Osteoblast (primary cell): ENCODE results near the gene ARHGAP15. TPM values are rescaled to one million over a fixed set of nuclear protein-coding genes. Genes with fewer than 3 reads are reported as not detected.

Experiments used
- DNase-seq: peaks from one replicate; pipeline ENCODE4 v3.0.0; 2011; ENCODE audit warnings: low spot score, mixed read lengths; ENCODE audit not compliant: insufficient read length; ENCODE audit errors: missing footprints
- H2AFZ ChIP-seq: 2 replicates; pipeline ENCODE4 v1.6.0; 2011; ENCODE audit warnings: mild to moderate bottlenecking, low read length
- H3K27ac ChIP-seq: 2 replicates; pipeline ENCODE4 v1.5.1; 2011; ENCODE audit warnings: mild to moderate bottlenecking, low read depth, low read length, moderate library complexity
- H3K27me3 ChIP-seq: 2 replicates; pipeline ENCODE4 v1.6.0; 2012; ENCODE audit warnings: mild to moderate bottlenecking, control low read depth, inconsistent platforms, low read length, moderate library complexity; ENCODE audit not compliant: insufficient read depth
- H3K36me3 ChIP-seq: 2 replicates; pipeline ENCODE4 v1.5.1; 2011; ENCODE audit warnings: mild to moderate bottlenecking, low read length, control low read depth, moderate library complexity; ENCODE audit not compliant: insufficient read depth
- H3K4me1 ChIP-seq: 2 replicates; pipeline ENCODE4 v1.5.1; 2011; ENCODE audit warnings: mild to moderate bottlenecking, low read length, control low read depth, moderate library complexity; ENCODE audit not compliant: insufficient read depth
- H3K4me2 ChIP-seq: 2 replicates; pipeline ENCODE4 v1.6.0; 2011; ENCODE audit warnings: mild to moderate bottlenecking, low read length; ENCODE audit not compliant: insufficient read depth
- H3K4me3 ChIP-seq: fragments of 200-600 bp; sonication (generic); 3 replicates; pipeline ENCODE4 v1.5.1; 2012; ENCODE audit warnings: mild to moderate bottlenecking, low read length, inconsistent platforms; ENCODE audit not compliant: insufficient read depth
- H3K79me2 ChIP-seq: 2 replicates; pipeline ENCODE4 v1.6.0; 2012; ENCODE audit warnings: mild to moderate bottlenecking, low read length, control low read depth, inconsistent platforms; ENCODE audit not compliant: insufficient read depth
- H3K9me3 ChIP-seq: 2 replicates; pipeline ENCODE4 v1.5.1; 2011; ENCODE audit warnings: low read depth, low read length, control low read depth
- H4K20me1 ChIP-seq: 2 replicates; pipeline ENCODE4 v1.6.0; 2012; ENCODE audit warnings: mild to moderate bottlenecking, low read length, control low read depth; ENCODE audit not compliant: insufficient read depth
- total RNA-seq: library from RNA; depleted of rRNA; stranded (reverse); fragments of >200 nt; gene quantifications from 2 replicates; pipeline ENCODE4 v1.2.3, GENCODE V29; 2012
- TF ChIP-seq, protein P1 (sequence below): IDR thresholded peaks from 2 replicates; pipeline ENCODE4 v1.5.1; 2011; ENCODE audit warnings: mild to moderate bottlenecking, low read depth, low read length, moderate library complexity; ENCODE audit errors: extremely low read depth

The ARHGAP15 gene
- total RNA-seq, 1 donor: 2.2 TPM

DNA sequence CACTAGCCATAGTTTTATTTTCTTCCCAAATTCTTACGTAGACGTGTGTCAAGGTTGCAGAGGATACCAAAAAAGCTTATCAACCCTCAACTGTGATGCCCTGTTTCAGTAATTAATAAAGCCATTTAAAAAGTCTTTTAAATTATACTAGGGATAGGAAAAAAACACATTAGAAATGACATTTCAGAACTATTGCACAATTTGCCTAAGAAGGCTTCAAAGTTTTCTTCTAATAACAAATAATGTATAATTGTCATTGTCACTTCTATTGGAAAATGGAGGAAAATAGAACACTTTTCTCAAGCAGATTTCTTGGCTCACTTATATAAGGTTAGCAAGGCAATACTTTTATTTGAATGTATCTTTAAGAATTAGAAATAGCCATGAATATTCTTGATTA, 253.8 kb downstream of the ARHGAP15 start:
- H3K4me2 ChIP-seq: no peak overlapping the region
- no peak overlapping the region for H2AFZ ChIP-seq
- H4K20me1 ChIP-seq: no peaks in the 10 kb centered on the region
- H3K27me3 ChIP-seq: no peaks in the 10 kb centered on the region
- no peak overlapping the region for H3K4me3 ChIP-seq
- H3K9me3 ChIP-seq: no peaks in the 10 kb centered on the region
- no peak overlapping the region for H3K27ac ChIP-seq
- no peaks in the 10 kb centered on the region for H3K36me3 ChIP-seq
- DNase-seq: no peak
- TF ChIP-seq, protein P1, sequence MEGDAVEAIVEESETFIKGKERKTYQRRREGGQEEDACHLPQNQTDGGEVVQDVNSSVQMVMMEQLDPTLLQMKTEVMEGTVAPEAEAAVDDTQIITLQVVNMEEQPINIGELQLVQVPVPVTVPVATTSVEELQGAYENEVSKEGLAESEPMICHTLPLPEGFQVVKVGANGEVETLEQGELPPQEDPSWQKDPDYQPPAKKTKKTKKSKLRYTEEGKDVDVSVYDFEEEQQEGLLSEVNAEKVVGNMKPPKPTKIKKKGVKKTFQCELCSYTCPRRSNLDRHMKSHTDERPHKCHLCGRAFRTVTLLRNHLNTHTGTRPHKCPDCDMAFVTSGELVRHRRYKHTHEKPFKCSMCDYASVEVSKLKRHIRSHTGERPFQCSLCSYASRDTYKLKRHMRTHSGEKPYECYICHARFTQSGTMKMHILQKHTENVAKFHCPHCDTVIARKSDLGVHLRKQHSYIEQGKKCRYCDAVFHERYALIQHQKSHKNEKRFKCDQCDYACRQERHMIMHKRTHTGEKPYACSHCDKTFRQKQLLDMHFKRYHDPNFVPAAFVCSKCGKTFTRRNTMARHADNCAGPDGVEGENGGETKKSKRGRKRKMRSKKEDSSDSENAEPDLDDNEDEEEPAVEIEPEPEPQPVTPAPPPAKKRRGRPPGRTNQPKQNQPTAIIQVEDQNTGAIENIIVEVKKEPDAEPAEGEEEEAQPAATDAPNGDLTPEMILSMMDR: no peak
- no peaks in the 10 kb centered on the region for H3K79me2 ChIP-seq
- no peaks in the 10 kb centered on the region for H3K4me1 ChIP-seq

DNA sequence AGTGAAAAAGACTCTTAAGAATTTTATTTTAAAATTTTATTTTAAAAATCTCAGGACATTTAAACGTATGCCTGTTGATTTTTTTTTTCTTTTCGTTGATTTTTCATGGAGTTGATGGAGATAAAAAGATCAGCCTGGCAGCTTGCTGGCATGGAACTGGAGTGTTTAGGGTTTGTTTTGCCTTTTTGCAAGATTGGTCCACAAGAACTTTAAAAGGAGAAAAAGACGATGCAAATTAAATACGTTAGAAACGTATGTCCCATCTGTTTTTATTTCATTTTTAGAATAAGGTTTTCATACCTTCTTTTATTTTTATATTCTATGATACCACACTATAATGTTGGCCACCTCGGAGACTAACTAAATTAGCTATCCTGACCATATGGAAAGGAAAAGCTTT, 254.9 kb downstream of the ARHGAP15 start:
- Histone ChIP-seq H3K79me2 (no peaks in the 10 kb centered on the region), H3K9me3 (no peaks in the 10 kb centered on the region), H3K36me3 (no peaks in the 10 kb centered on the region), H3K4me2 (no peak overlapping the region), H3K4me3 (no peak overlapping the region), H3K27me3 (no peaks in the 10 kb centered on the region), H3K4me1 (no peaks in the 10 kb centered on the region), H2AFZ (no peak overlapping the region), H4K20me1 (no peaks in the 10 kb centered on the region), H3K27ac (no peak overlapping the region)
- no peak for DNase-seq
- TF ChIP-seq, protein P1: no peak

DNA sequence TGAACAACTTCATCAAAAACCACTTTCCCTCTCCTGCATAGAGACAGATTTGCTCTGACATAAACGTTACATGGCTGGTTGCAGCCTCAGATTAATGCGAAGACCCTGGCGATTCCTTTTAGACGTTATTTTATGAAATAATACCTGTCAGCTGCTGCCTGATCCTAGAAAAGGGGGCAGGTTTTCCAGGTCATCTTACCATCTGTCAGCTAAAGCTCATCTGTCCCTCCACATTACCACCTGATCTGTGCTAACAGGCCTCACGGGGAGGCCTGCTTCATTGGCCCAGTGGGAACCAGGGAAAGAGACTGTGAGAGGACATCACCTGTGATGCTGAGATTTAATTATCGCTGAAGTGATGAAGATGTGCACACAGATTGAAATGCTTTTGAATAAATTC, 261.0 kb downstream of the ARHGAP15 start:
- Histone ChIP-seq H4K20me1 (no peaks in the 10 kb centered on the region), H3K4me1 (no peaks in the 10 kb centered on the region), H3K27me3 (no peaks in the 10 kb centered on the region), H3K36me3 (no peaks in the 10 kb centered on the region), H3K27ac (no peak overlapping the region), H3K4me3 (no peak overlapping the region), H3K9me3 (no peaks in the 10 kb centered on the region), H2AFZ (no peak overlapping the region), H3K79me2 (no peaks in the 10 kb centered on the region), H3K4me2 (no peak overlapping the region)
- TF ChIP-seq, protein P1: no peak
- no peak for DNase-seq

DNA sequence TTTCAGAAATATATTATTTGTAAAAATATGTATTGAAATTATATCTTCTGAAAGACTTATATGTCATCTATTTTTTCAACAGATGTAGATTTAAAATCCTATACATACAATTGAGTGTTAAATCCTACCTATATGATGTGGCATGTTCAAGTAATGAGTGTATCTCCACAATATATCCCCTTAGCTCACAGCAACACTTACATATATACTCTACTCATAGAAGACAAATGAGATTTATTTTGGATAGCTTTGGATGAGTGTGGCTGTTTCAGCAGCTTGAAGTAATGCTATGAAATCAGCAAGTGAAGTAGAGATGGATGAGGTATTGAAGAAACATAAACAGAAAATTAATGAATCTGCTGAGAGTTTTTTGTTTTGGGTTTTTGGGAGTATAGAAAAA, 263.1 kb downstream of the ARHGAP15 start:
- Histone ChIP-seq H3K36me3 (no peaks in the 10 kb centered on the region), H3K4me1 (no peaks in the 10 kb centered on the region), H2AFZ (no peak overlapping the region), H4K20me1 (no peaks in the 10 kb centered on the region), H3K27me3 (no peaks in the 10 kb centered on the region), H3K79me2 (no peaks in the 10 kb centered on the region), H3K27ac (no peak overlapping the region), H3K4me3 (no peak overlapping the region), H3K4me2 (no peak overlapping the region), H3K9me3 (no peaks in the 10 kb centered on the region)
- no peak for DNase-seq
- TF ChIP-seq, protein P1: no peak
